Heart left ventricle (tissue), 13 donors: Measurements from ENCODE around the gene THADA.

ENCODE experiments used
- POLR2A ChIP-seq, 2 donors: fragments of 450-650 bp; IDR thresholded peaks; one replicate each; pipeline ENCODE4 v1.6.1; 2017; ENCODE audit warnings: antibody characterized with exemption in 2 of 2, mild to moderate bottlenecking in 2 of 2, moderate library complexity in 2 of 2
- TF ChIP-seq, protein P1 (sequence below), 12 donors: fragments of 200-600 bp; sonication (generic) in 4 of 12; IDR thresholded peaks; one replicate each; pipeline versions ENCODE4 v1.5.0 to v1.8.0; 2018 to 2022; ENCODE audit warnings: antibody characterized with exemption in 12 of 12, mild to moderate bottlenecking in 5 of 12
- donor health status: ischemic (EF 13 %, LVEDD 7.1; RV severe dilation, severe dysfunction).
- donor health status: DM: no; HTN: yes; CAD: no.
- donor health status: DM: no; HTN: no; CAD: no.
- donor health status: ischemic (EF 25% LVEDD 6.9; RV normal size, moderate dysfunction).
- donor health status: ischemic (EF 25% LVEDD 5.7; RV mildly dilated, moderate dysfunction).
- donor health status: ischemic (EF 35%, LVEDD 5.7; RV mildly dilated, moderate dysfunction).
- donor health status: nonischemic (EF 11% LVEDD 7.7; RV severe dilation, severe dysfunction).
- donor health status: DM: yes; HTN: yes; CAD: no.
- donor health status: PGD.
- donor health status: ischemic (EF 29% LVEDD 5.4; RV normal size, mild dysfunction).
- donor health status: nonischemic (EF 23%, LVEDD 6.1; RV moderate dilation, normal function).

DNA sequence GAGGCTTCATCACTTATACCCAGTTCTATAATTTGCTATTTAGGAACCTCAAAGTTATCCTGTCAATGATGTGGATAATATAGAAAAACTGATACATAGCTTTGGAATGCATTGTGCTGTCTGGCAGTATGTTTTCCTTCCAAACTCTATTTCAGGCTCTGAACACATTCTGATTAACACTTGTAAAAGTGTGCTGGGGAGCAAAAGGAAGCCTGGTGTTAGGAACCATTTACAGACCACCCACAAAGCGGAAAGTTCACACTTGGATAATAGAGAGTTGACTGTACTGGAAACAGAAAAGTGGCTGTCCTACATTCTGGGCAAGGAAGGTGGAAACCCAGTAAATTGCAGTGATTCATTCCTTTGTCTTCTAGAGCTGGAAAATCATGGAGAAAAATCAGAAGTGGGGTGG lies 254.9 kb downstream of the THADA start:
- TF ChIP-seq, protein P1, sequence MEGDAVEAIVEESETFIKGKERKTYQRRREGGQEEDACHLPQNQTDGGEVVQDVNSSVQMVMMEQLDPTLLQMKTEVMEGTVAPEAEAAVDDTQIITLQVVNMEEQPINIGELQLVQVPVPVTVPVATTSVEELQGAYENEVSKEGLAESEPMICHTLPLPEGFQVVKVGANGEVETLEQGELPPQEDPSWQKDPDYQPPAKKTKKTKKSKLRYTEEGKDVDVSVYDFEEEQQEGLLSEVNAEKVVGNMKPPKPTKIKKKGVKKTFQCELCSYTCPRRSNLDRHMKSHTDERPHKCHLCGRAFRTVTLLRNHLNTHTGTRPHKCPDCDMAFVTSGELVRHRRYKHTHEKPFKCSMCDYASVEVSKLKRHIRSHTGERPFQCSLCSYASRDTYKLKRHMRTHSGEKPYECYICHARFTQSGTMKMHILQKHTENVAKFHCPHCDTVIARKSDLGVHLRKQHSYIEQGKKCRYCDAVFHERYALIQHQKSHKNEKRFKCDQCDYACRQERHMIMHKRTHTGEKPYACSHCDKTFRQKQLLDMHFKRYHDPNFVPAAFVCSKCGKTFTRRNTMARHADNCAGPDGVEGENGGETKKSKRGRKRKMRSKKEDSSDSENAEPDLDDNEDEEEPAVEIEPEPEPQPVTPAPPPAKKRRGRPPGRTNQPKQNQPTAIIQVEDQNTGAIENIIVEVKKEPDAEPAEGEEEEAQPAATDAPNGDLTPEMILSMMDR (IDR thresholded peaks at IDR 0.05), result no peak
- no peak for TF ChIP-seq POLR2A (IDR thresholded peaks at IDR 0.05)
